AG04449 (cell line): Measurements from ENCODE around the gene CIB4.

Experiments
- CTCF ChIA-PET: fragments of 350-600 bp; formaldehyde crosslinking; extraction: SDS; loops from one replicate; lab custom pipeline; 2021; ENCODE audit warnings: antibody characterized with exemption; lab: Yijun Ruan, JAX
- POLR2A ChIA-PET: fragments of 400-600, 350-600 bp; formaldehyde crosslinking; extraction: SDS; loops from one replicate; lab custom pipeline; 2020; ENCODE audit warnings: antibody characterized with exemption, inconsistent platforms; lab: Yijun Ruan, JAX
- DNase-seq: peaks from one replicate; pipeline ENCODE4 v3.0.0-alpha.2; 2010; ENCODE audit warnings: low read depth, low spot score
- H3K4me3 ChIP-seq: 2 replicates; pipeline ENCODE4 v1.5.1; 2011; ENCODE audit warnings: low read depth, mild to moderate bottlenecking, control low read depth, low read length
- TF ChIP-seq, protein P1 (sequence below): IDR thresholded peaks from one replicate; pipeline ENCODE4 v1.5.1; 2011; ENCODE audit warnings: mild to moderate bottlenecking, moderate library complexity, low read length, control low read depth, inconsistent platforms; ENCODE audit not compliant: insufficient read depth; ENCODE audit errors: missing control alignments

CIB4 gene

DNA sequence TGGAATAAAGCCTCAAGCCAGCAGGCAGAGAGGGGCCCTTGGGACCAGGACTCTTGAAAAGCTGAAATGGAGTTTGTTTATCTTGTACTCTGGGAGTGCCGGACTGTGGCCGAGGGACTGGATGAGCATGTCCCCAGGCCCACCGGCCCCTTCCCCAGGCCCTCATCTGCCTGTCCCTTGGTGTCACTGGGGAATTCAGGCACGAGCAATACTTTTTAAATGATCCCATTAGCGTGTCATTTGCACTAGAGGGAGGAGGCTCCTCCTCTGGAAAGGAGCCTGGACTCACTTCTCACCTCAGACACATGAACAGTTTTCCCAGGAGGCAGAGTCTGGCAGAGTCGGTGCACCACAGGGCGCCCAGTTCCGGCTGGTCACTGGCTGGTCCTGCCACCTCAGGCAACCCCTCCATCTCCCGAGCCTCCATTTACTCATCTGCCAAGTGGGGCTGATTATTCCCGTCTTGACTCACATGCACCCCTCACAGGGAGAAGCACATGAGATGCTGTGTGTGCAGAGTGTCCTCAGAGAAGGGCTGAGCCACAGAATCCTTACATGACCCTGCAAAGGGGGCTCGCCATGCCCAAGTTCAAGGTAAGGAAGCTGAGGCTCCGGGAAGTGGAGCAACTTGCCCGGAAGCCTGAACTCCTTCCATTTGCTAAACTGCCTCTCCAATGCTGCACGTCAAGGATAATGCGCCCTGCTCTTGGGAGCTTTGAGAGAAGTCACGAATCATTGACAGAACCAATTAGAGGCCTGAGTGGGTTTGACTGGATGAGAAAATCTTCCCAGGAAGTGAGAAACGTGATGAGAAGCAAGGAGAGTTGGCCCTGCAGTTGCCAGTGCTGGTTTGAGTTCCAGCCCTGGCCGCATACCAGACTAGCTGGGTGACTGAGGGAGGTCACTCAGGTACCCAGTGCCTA, 26.7 kb downstream of the CIB4 start:
- H3K4me3 ChIP-seq = no peak overlapping the region
- ChIA-PET CTCF (interaction anchor here (0.6 to 17.2 kb wide), 5 partner anchors 9 to 124 kb away, joined by 3 to 698 read pairs (median 6); no protein-coding TSS in a partner anchor), POLR2A (no interaction called here)
- no peak for DNase-seq
- TF ChIP-seq, protein P1, sequence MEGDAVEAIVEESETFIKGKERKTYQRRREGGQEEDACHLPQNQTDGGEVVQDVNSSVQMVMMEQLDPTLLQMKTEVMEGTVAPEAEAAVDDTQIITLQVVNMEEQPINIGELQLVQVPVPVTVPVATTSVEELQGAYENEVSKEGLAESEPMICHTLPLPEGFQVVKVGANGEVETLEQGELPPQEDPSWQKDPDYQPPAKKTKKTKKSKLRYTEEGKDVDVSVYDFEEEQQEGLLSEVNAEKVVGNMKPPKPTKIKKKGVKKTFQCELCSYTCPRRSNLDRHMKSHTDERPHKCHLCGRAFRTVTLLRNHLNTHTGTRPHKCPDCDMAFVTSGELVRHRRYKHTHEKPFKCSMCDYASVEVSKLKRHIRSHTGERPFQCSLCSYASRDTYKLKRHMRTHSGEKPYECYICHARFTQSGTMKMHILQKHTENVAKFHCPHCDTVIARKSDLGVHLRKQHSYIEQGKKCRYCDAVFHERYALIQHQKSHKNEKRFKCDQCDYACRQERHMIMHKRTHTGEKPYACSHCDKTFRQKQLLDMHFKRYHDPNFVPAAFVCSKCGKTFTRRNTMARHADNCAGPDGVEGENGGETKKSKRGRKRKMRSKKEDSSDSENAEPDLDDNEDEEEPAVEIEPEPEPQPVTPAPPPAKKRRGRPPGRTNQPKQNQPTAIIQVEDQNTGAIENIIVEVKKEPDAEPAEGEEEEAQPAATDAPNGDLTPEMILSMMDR = no peak

DNA sequence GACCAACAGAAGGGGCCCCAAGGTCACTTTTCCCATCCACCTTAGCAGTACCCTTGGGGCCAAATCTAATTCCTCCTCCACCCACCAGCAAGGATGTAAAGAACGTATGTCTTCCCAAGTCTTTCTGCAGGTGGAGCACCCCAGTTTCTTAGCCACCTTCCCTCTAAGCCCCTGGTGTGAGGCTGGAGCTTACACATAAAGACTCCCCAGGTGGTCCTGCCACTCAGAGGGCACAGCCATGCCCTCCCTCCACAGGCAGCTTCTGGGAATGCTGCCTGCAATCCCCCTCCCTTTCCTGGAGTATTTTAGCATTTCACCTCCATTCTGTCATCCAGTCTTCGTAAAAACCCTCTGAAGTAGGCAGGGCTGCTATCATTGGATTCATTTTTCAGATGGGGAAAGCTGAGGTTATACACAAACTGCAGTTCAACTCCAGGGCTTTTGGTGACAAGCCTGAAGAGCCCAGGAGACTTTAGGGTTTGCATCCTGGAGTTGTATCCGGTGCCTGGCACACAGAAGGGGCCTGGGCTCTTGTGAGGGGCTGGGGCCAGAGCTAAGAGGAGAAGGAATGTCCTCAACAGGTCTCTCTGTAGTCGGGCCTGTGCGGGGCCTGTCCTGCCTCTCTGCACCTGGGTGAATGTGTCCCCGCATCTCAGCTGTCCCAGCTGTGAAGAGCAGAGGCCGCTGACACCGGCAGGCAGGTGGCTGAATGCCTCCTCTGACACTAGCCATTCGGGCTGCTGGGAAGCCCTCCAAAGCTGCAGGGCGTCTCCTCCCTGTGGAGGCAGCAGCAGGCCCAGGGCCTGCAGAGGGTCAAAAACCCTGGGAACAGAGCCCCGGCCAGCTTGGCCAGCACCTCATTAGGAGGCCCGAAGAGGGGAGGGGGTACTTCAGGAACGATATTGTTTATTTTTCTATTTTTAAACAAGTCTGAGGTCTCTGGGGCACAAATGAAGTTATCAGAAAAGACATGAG, 27.6 kb downstream of the CIB4 start:
- ChIA-PET CTCF (interaction anchor here (0.9 to 17.2 kb wide), 7 partner anchors 8 to 238 kb away, joined by 3 to 698 read pairs (median 3); no protein-coding TSS in a partner anchor), POLR2A (no interaction called here)
- no peak for DNase-seq
- H3K4me3 ChIP-seq = no peak overlapping the region
- TF ChIP-seq, protein P1 = no peak

DNA sequence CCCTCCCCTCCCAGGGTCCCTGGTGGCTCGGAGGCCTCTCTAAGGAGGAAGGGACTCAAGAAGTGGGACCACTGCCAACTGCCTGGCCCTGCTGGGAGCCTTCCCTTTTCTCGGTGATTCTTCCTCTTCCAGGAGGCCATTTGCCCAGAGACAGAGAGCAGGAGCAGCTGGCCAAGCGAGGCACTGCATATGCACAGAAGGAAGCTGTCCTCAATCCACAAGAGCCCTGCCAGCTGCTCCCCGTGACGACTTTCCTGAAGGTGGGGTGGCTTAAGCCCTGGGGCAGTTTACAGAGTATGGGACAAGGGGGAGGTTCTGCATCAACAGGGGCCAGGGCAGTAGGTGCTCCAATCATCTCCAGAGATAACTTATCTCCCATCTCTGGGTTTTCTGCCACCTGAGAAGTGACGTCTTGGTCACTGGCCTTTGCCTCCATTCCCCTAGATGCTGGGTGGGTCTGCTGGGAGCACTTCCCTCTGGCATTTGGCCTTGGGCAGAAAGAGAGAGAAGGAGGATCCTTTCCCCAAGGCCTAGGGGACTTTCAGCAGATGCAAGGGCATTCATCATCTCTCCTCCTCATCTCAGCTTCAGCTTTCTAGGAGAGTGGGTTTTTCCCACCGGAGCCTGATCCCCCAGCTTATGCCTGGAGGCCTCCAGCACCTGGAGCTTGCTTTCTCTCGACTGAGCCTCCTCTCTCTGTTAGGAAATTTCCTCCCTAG, 28.5 kb downstream of the CIB4 start:
- DNase-seq = no peak
- no peak overlapping the region for H3K4me3 ChIP-seq
- TF ChIP-seq, protein P1 = no peak
- CTCF ChIA-PET = interaction anchor here (0.9 to 17.2 kb wide), 6 partner anchors 7 to 237 kb away, joined by 3 to 698 read pairs (median 4); no protein-coding TSS in a partner anchor
- POLR2A ChIA-PET = no interaction called here

DNA sequence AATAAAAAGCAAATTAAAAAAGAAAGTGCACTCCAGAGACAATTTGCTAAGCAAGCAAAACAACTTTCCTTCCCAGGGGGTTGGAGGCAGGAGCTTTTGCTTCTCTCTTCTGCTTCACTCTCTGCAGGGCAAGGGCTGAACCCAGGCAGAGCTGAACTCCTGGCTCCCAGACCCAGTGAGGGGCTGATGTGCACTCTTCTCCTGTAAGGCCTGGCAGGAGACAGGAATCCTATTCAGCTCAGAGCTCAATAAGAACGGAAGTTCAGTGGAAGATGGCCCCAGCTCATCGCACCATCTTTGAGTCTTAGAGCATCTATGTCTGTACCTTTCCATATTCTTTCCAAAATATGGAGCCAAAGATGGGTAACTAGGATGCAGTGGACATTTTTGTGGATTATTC, 29.1 kb downstream of the CIB4 start:
- TF ChIP-seq, protein P1 = no peak
- DNase-seq = no peak
- ChIA-PET CTCF (interaction anchor here (1.4 to 17.2 kb wide), 2 partner anchors 9 to 127 kb away, joined by 5 to 698 read pairs; no protein-coding TSS in a partner anchor), POLR2A (no interaction called here)
- H3K4me3 ChIP-seq = no peak overlapping the region

DNA sequence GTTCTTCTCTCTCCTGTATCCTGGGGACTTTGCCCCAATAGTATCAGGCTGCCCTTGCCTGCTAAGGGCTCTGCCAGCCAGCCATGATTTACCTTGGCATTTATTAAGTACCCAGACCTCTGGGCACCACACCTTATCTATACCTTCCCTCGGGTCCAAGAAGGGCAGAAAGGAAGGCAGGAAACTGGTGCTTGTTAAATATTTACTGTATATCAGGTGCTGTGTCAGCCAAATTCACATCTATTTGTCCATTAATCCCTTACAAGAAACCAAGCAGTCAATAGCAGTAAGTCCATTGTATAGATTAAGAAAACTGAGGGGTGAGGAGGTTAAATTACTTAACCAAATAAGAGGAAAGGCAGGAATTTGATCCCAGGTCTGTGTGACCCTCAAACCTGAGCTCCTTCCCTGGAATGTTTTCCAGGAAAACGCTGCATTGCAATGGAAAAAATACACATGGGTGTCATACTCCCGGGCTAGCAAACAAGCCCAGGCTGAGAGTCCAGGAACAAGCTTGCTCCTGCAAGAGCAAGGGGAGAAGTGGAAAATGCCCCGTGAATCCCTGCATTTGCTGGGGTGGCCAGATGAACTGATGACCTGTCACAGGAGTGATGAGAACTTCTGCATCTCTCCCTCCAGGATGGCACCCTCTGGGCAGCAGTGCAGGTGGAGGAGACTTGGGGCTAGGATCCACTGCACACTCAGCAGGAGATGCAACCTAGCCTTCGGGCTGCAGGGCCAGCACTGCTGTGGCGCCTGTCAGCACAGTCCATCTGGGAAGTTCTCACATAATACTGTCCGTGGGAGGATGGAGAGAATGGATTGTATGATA, 30.4 kb downstream of the CIB4 start:
- DNase-seq = no peak
- TF ChIP-seq, protein P1 = no peak
- H3K4me3 ChIP-seq = no peak overlapping the region
- POLR2A ChIA-PET = no interaction called here
- CTCF ChIA-PET = interaction anchor here (1.2 to 17.2 kb wide), 2 partner anchors 128 to 145 kb away, joined by 3 to 698 read pairs; no protein-coding TSS in a partner anchor
